COLO668 (cell line): Measurements from ENCODE around the gene PRRC2A.
"Not testable (repeated sequence)": the region's sequence is repeated elsewhere in the genome, so short reads cannot be mapped to it uniquely, and the experiment has no call there.

ENCODE experiments used
- DNase-seq: peaks from one replicate; lab custom pipeline; 2025; ENCODE audit not compliant: unreplicated experiment; lab: John Stamatoyannopoulos, UW

PRRC2A gene

GRCh38 chr6:31585491-31585890, 35.0 kb upstream of the PRRC2A start:
- no peak for DNase-seq

- DNase-seq = no peak
Measured at GRCh38 chr6:31586008-31586407, 34.5 kb upstream of the PRRC2A start, which contains the start of gene LST1. Gene LST1 (plus strand): TSS chr6:31586277. CDS start chr6:31587300, 1,023 bp downstream.

GRCh38 chr6:31586599-31587281, 33.8 kb upstream of the PRRC2A start:
- no peak for DNase-seq

- DNase-seq = no peak
Measured at GRCh38 chr6:31587791-31588777, 32.4 kb upstream of the PRRC2A start.

GRCh38 chr6:31588871-31589650, 31.5 kb upstream of the PRRC2A start:
- no peak for DNase-seq

GRCh38 chr6:31590691-31591090, 29.8 kb upstream of the PRRC2A start:
- DNase-seq = not testable (repeated sequence)

GRCh38 chr6:31592396-31592771, 28.1 kb upstream of the PRRC2A start:
- DNase-seq = no peak

- DNase-seq = peak; percentile 2
Measured at GRCh38 chr6:31597006-31597405, 23.5 kb upstream of the PRRC2A start.

GRCh38 chr6:31607317-31607716, 13.2 kb upstream of the PRRC2A start:
- no peak for DNase-seq

GRCh38 chr6:31609519-31610406, 10.8 kb upstream of the PRRC2A start:
- DNase-seq = peak; percentile 9

GRCh38 chr6:31610968-31611367, 9.5 kb upstream of the PRRC2A start:
- no peak for DNase-seq

- DNase-seq = no peak
Measured at GRCh38 chr6:31614075-31614619, 6.4 kb upstream of the PRRC2A start.

- no peak for DNase-seq
Measured at GRCh38 chr6:31614684-31615578, 5.6 kb upstream of the PRRC2A start, which contains the start of gene AIF1. Gene AIF1 (plus strand): TSS chr6:31615234. CDS start chr6:31615330, 96 bp downstream.

GRCh38 chr6:31615748-31616147, 4.8 kb upstream of the PRRC2A start:
- no peak for DNase-seq

- no peak for DNase-seq
Measured at GRCh38 chr6:31617010-31617409, 3.5 kb upstream of the PRRC2A start.

GRCh38 chr6:31619805-31620585, 520 bp upstream of the PRRC2A start:
- DNase-seq = peak; percentile 98

- no peak for DNase-seq
Measured at GRCh38 chr6:31621320-31621939, 915 bp downstream of the PRRC2A start.

- peak; percentile 1 for DNase-seq
Measured at GRCh38 chr6:31621991-31622390, 1.5 kb downstream of the PRRC2A start.
